Panc1 (cell line): ENCODE results near the gene BTBD9. TPM values are rescaled to one million over a fixed set of nuclear protein-coding genes. Genes with fewer than 3 reads are reported as not detected.

Experiments
- ATAC-seq: fragments of 200-7000 bp; cut with Tn5 transposase; 2 replicates; pipeline ENCODE4 v1.9.1; 2020; ENCODE audit warnings: mild to moderate bottlenecking, moderate library complexity
- BruUV-seq: library from RNA; stranded (reverse); fragments of 400-500 nt; replicated peaks from 2 replicates; lab custom pipeline; 2021; lab: Mats Ljungman, UMichigan
- CTCF ChIA-PET: fragments of 300-600 bp; sonication (Branson Sonifier 250); formaldehyde crosslinking; loops from one replicate; lab custom pipeline; 2022; ENCODE audit warnings: antibody characterized with exemption; lab: Charles Lee
- POLR2A ChIA-PET: fragments of 300-600 bp; sonication (Branson Sonifier 250); formaldehyde crosslinking; loops from one replicate; lab custom pipeline; 2022; ENCODE audit warnings: antibody characterized with exemption; lab: Charles Lee
- DNase-seq: peaks from one replicate; pipeline ENCODE4 v3.0.0-alpha.2; 2010; ENCODE audit warnings: low read depth, low spot score
- H3K27ac ChIP-seq: 2 replicates; pipeline ENCODE4 v1.5.1; 2011; ENCODE audit warnings: mild to moderate bottlenecking, low read length, inconsistent platforms
- H3K27me3 ChIP-seq: fragments of 200-500 bp; sonication (Bioruptor generic); 2 replicates; pipeline ENCODE4 v1.6.0; 2014; ENCODE audit warnings: low read length, inconsistent platforms; ENCODE audit not compliant: control insufficient read depth, insufficient read depth
- H3K36me3 ChIP-seq: fragments of 200-500 bp; sonication (Bioruptor generic); 2 replicates; pipeline ENCODE4 v1.5.1; 2014; ENCODE audit warnings: inconsistent platforms, mild to moderate bottlenecking, low read length, moderate library complexity; ENCODE audit not compliant: control insufficient read depth, insufficient read depth
- H3K4me1 ChIP-seq: 2 replicates; pipeline ENCODE4 v1.5.1; 2011; ENCODE audit warnings: inconsistent platforms, mild to moderate bottlenecking, low read length, moderate library complexity; ENCODE audit not compliant: control insufficient read depth, insufficient read depth
- H3K4me3 ChIP-seq, 2 experiments: 2 replicates each; pipeline ENCODE4 v1.5.1; 2011 to 2012; ENCODE audit warnings: low read depth in 2 of 2, low read length in 2 of 2, mild to moderate bottlenecking in 2 of 2, inconsistent platforms in 1 of 2, moderate library complexity in 1 of 2
- H3K9me3 ChIP-seq: fragments of 200-500 bp; sonication (Bioruptor generic); 2 replicates; pipeline ENCODE4 v1.5.1; 2014; ENCODE audit warnings: low read depth, mild to moderate bottlenecking, inconsistent platforms, low read length, moderate library complexity; ENCODE audit not compliant: control insufficient read depth, insufficient read depth
- CTCF ChIP-seq: fragments of 450-650 bp; IDR thresholded peaks from 2 replicates; pipeline ENCODE4 v1.5.1; 2017; ENCODE audit warnings: mild to moderate bottlenecking
- POLR2AphosphoS5 ChIP-seq: IDR thresholded peaks from 2 replicates; pipeline ENCODE4 v1.6.1; 2012; ENCODE audit warnings: mild to moderate bottlenecking, low read depth, low read length, moderate library complexity
- REST ChIP-seq, 2 experiments: IDR thresholded peaks; 2 replicates each; pipeline ENCODE4 v1.6.1; 2011 to 2012; ENCODE audit warnings: low read depth in 2 of 2, control low read depth in 1 of 2, low read length in 1 of 2, mild to moderate bottlenecking in 1 of 2, moderate library complexity in 1 of 2; ENCODE audit not compliant: insufficient read depth in 1 of 2
- SIN3A ChIP-seq: IDR thresholded peaks from 2 replicates; pipeline ENCODE4 v1.6.1; 2012; ENCODE audit warnings: low read depth, mild to moderate bottlenecking, low read length, moderate library complexity, borderline replicate concordance; ENCODE audit not compliant: insufficient read depth
- TCF7L2 ChIP-seq: IDR thresholded peaks from 2 replicates; pipeline ENCODE4 v1.6.1; 2011; ENCODE audit warnings: mild to moderate bottlenecking, low read depth, low read length, inconsistent platforms
- in situ Hi-C: cut with HindIII; loops from 2 replicates; pipeline ENCODE4 v1.10.0; 2016; ENCODE audit warnings: low sequenced_read_pairs, low pct_unique_long_range_greater_than_20kb
- intact Hi-C: fragments of 100-400 bp; cut with micrococcal nuclease; formaldehyde crosslinking; loops from one replicate; pipeline ENCODE4 v1.10.0; 2022; ENCODE audit not compliant: unreplicated experiment
- total RNA-seq: library from RNA; stranded (reverse); gene quantifications from one replicate; pipeline ENCODE4 v1.2.1, GENCODE V29; 2021; ENCODE audit not compliant: unreplicated experiment

BTBD9 gene
- total RNA-seq, 1 experiment from 2014 or later, result 12.8 TPM

- in situ Hi-C loops, result no loop called here
- no peak overlapping the region for H3K4me3 ChIP-seq
- ChIA-PET POLR2A (no interaction called here), CTCF (no interaction called here)
- no peaks in the 10 kb centered on the region for H3K36me3 ChIP-seq
- H3K9me3 ChIP-seq, result no peaks in the 10 kb centered on the region
- H3K27me3 ChIP-seq, result no peaks in the 10 kb centered on the region
- DNase-seq, result no peak
- no peak for ATAC-seq
- intact Hi-C loops, result no loop called here
- TF ChIP-seq POLR2AphosphoS5 (no peak), CTCF (no peak), TCF7L2 (no peak), REST (IDR thresholded peaks at IDR 0.05; ENCODE audit: insufficient read depth in 1 of 2, low read depth in 2 of 2, low read length in 1 of 2) (no peak), SIN3A (no peak)
- no TSS peak for BruUV-seq
- no peak overlapping the region for H3K27ac ChIP-seq
- H3K4me1 ChIP-seq, result no peaks in the 10 kb centered on the region; the same call in 1 of the 2 replicates
Observed at GRCh38 chr6:38403548-38403947, 236.2 kb downstream of the BTBD9 start.

- Histone ChIP-seq H3K27ac (no peak overlapping the region), H3K27me3 (no peaks in the 10 kb centered on the region), H3K36me3 (no peaks in the 10 kb centered on the region), H3K4me1 (no peaks in the 10 kb centered on the region; the same call in 1 of the 2 replicates), H3K4me3 (no peak overlapping the region), H3K9me3 (no peaks in the 10 kb centered on the region)
- no TSS peak for BruUV-seq
- ChIA-PET POLR2A (no interaction called here), CTCF (no interaction called here)
- intact Hi-C loops, result no loop called here
- TF ChIP-seq SIN3A, result no peak
- TF ChIP-seq POLR2AphosphoS5, result no peak
- no peak for TF ChIP-seq CTCF
- TF ChIP-seq TCF7L2, result no peak
- no peak for TF ChIP-seq REST (IDR thresholded peaks at IDR 0.05; ENCODE audit: insufficient read depth in 1 of 2, low read depth in 2 of 2, low read length in 1 of 2)
- no peak for ATAC-seq
- in situ Hi-C loops, result no loop called here
- no peak for DNase-seq
Observed at GRCh38 chr6:38400764-38401163, 239.0 kb downstream of the BTBD9 start.
